ENCODE measurements around the gene SCN11A. TPM values are rescaled to one million over a fixed set of nuclear protein-coding genes. Genes with fewer than 3 reads are reported as not detected.

The SCN11A gene
- under 0.01 and 0.10 TPM in 2 replicates for total RNA-seq

GRCh38 chr3:39051649-39052561 is at the start of gene SCN11A, which contains the start of gene WDR48:
TSS of gene SCN11A (minus strand) at chr3:39051944. CDS start at chr3:38950362, 101,582 bp downstream.
TSS of gene WDR48 (plus strand) at chr3:39052016. CDS start at chr3:39052026, 10 bp downstream.

Small RNAs within 50 kb of the gene (small RNA-seq; reads per million reads assigned to genes)
- gene RNU6-1227P: not detected

Other genes starting within 250 kb of the SCN11A start
- gene SCN10A, start 235.7 kb downstream of the SCN11A start, total RNA-seq: not detected in 2 replicates
- gene WDR48, start 72 bp upstream of the SCN11A start, total RNA-seq: 25.5 and 31.8 TPM in 2 replicates
- gene GORASP1, start 55.7 kb upstream of the SCN11A start, total RNA-seq: 65.7 and 66.9 TPM in 2 replicates
- 3.6 and 5.6 TPM in 2 replicates for gene TTC21A, start 55.7 kb upstream of the SCN11A start, total RNA-seq
- gene CSRNP1, start 101.6 kb upstream of the SCN11A start, total RNA-seq: 18.8 and 21.6 TPM in 2 replicates
- not detected in 2 replicates for gene XIRP1, start 140.7 kb upstream of the SCN11A start, total RNA-seq
- gene CX3CR1, start 228.1 kb upstream of the SCN11A start, total RNA-seq: not detected in 2 replicates